ENCODE measurements around the gene AGER.

The AGER gene

GRCh38 chr6:32167761-32168262 lies 16.2 kb downstream of the AGER start:
- no peak for DNase-seq

- peak; percentile 70 for DNase-seq
These were observed 16.8 kb downstream of the AGER start for GRCh38 chr6:32167154-32167760.

- peak; percentile 79 for DNase-seq
These were observed 17.5 kb downstream of the AGER start for GRCh38 chr6:32166411-32167061.

GRCh38 chr6:32164295-32164694 lies 19.8 kb downstream of the AGER start, which contains the start of gene EGFL8:
Gene EGFL8, plus strand, starts transcription at chr6:32164595. Its CDS starts 1,571 bp downstream, at chr6:32166166.
- DNase-seq: no peak

GRCh38 chr6:32163559-32164258 lies 20.3 kb downstream of the AGER start:
- DNase-seq: no peak

- no peak for DNase-seq
These were observed 26.0 kb downstream of the AGER start for GRCh38 chr6:32158052-32158451.

GRCh38 chr6:32156891-32157290 lies 27.2 kb downstream of the AGER start:
- no peak for DNase-seq

GRCh38 chr6:32154514-32155161 lies 29.4 kb downstream of the AGER start:
- peak; percentile 86 for DNase-seq

- DNase-seq: peak; percentile 94
These were observed 30.2 kb downstream of the AGER start, which contains the start of gene PPT2 for GRCh38 chr6:32153564-32154513. Gene PPT2, plus strand, starts transcription at chr6:32154141. Its CDS starts 454 bp downstream, at chr6:32154595.

- DNase-seq: peak; percentile 93
These were observed 31.1 kb downstream of the AGER start for GRCh38 chr6:32152769-32153563.

- DNase-seq: no peak
These were observed 31.9 kb downstream of the AGER start, which contains the start of gene PRRT1 for GRCh38 chr6:32151863-32152768. Gene PRRT1, minus strand, starts transcription at chr6:32151939. Its CDS starts 112 bp downstream, at chr6:32151827.

- no peak for DNase-seq
These were observed 32.7 kb downstream of the AGER start for GRCh38 chr6:32151181-32151862.

- peak; percentile 55 for DNase-seq
These were observed 33.9 kb downstream of the AGER start for GRCh38 chr6:32149932-32150870.

GRCh38 chr6:32149092-32149755 lies 34.8 kb downstream of the AGER start:
- DNase-seq: no peak

GRCh38 chr6:32148289-32149091 lies 35.6 kb downstream of the AGER start:
- DNase-seq: peak; percentile 70

GRCh38 chr6:32147401-32148132 lies 36.5 kb downstream of the AGER start:
- no peak for DNase-seq
